Right lobe of liver (tissue), 6 donors: ENCODE measurements around the gene ZAR1. TPM values are rescaled to one million over a fixed set of nuclear protein-coding genes. Genes with fewer than 3 reads are reported as not detected.

Experiments used
- ATAC-seq, 4 donors: fragments of 200-7000 bp; cut with Tn5 transposase; one replicate each; pipeline ENCODE4 v1.9.1; 2020; ENCODE audit warnings: mild to moderate bottlenecking in 4 of 4, moderate library complexity in 4 of 4
- DNase-seq, 3 donors: peaks; one replicate each; pipeline ENCODE4 v3.0.0-alpha.2; 2020
- H3K27ac ChIP-seq, 3 donors: fragments of 200-600 bp; one replicate each; pipeline ENCODE4 v1.8.0; 2022
- H3K27me3 ChIP-seq, 2 donors: fragments of 200-600 bp; one replicate each; pipeline ENCODE4 v1.8.0; 2022
- H3K36me3 ChIP-seq, 4 donors: fragments of 200-600 bp; sonication (generic) in 1 of 4; one replicate each; pipeline versions ENCODE4 v1.5.1 to v1.8.0; 2017 to 2022; ENCODE audit warnings: control low read depth in 1 of 4
- H3K4me1 ChIP-seq, 4 donors: fragments of 200-600 bp; sonication (generic) in 1 of 4; one replicate each; pipeline versions ENCODE4 v1.5.1 to v1.8.0; 2017 to 2022; ENCODE audit warnings: control low read depth in 1 of 4
- H3K4me3 ChIP-seq, 3 donors: fragments of 200-600 bp; one replicate each; pipeline ENCODE4 v1.8.0; 2022
- H3K9me3 ChIP-seq, 4 donors: fragments of 200-600 bp; sonication (generic) in 1 of 4; one replicate each; pipeline versions ENCODE4 v1.5.1 to v1.8.0; 2017 to 2022; ENCODE audit warnings: control low read depth in 1 of 4
- CTCF ChIP-seq, 4 donors: fragments of 200-600 bp in 3 of 4; fragments of 450-650 bp in 1 of 4; IDR thresholded peaks; one replicate each; pipeline versions ENCODE4 v1.5.1 to v1.8.0; 2016 to 2022; ENCODE audit warnings: antibody characterized with exemption in 4 of 4, mild to moderate bottlenecking in 2 of 4
- POLR2A ChIP-seq: fragments of 450-650 bp; IDR thresholded peaks from one replicate; pipeline ENCODE4 v1.6.1; 2017; ENCODE audit warnings: antibody characterized with exemption, mild to moderate bottlenecking
- WGBS: methylation state at CpG from one replicate; pipeline ENCODE4 v1.1.6; 2018; ENCODE audit warnings: low coverage, low lambda C conversion rate; ENCODE audit not compliant: insufficient coverage; ENCODE audit errors: missing lambda C conversion rate; 5-methylcytosine and 5-hydroxymethylcytosine counted together
- intact Hi-C, 2 donors: fragments of 100-400 bp; cut with DNase I; formaldehyde crosslinking; loops; one replicate each; pipeline versions ENCODE4 v1.11.2 to v1.14.1; 2022
- total RNA-seq, 6 experiments: library from RNA; depleted of rRNA in 2 of 6; stranded (reverse); fragments of >200 nt in 2 of 6; fragmentation: NEBNext Ultra II Directional in 3 of 6; extraction: Animal tissue kit (Norgen Biotek cat#: 25700) in 3 of 6; gene quantifications; one replicate each; pipeline versions ENCODE4 v1.1.0 to v1.2.4, GENCODE V29; 2016 to 2023
- donor health status: DM: no; HTN: yes; CAD: no.
- donor health status: DM: no; HTN: no; CAD: no.
- donor health status: DM: no; HTN: no; CAD: no.
- donor health status: DM: no; HTN: yes; CAD: no.
- donor health status: DM: no; HTN: yes; CAD: no.

The ZAR1 gene
- total RNA-seq, 6 experiments from 2014 or later: not detected

DNA sequence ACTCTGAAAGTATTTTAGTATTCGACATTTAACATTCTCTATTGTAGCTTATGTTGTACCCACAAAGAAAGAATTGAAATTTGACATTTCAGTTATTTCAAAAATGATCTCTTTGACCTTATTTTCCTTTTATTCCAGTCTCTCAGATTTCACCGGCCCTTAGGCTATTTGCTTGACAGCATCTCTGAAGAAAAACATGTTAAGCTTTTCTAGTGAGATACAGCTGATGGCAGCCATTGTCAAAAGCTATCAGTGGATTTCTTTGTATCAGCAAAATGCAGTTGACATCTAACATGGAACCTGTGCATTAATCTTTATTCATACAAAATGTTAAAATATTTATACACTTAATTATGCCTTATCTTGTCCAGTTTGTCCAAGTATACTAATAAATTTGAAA lies 16.7 kb downstream of the ZAR1 start:
- TF ChIP-seq CTCF (IDR thresholded peaks at IDR 0.05) (no peak), POLR2A (no peak)
- H3K36me3 ChIP-seq: peaks cover 0 to 25% (median 8%) of the 10 kb centered on the region in 4 donors
- DNase-seq: no peak

GRCh38 chr4:48509543-48509942 lies 19.5 kb downstream of the ZAR1 start:
- intact Hi-C loops: no loop called here

More for the DNA sequence above, 16.7 kb downstream of the ZAR1 start:
- H3K9me3 ChIP-seq: no peaks in the 10 kb centered on the region
- H3K4me1 ChIP-seq: peaks cover 0 to 5% (median 0%) of the 10 kb centered on the region in 4 donors
- 94% methylated on average over 2 of the region's 2 CpGs for WGBS
- intact Hi-C loops: no loop called here
- H3K4me3 ChIP-seq: no peak overlapping the region
- H3K27me3 ChIP-seq: no peaks in the 10 kb centered on the region
- no peak overlapping the region for H3K27ac ChIP-seq
- ATAC-seq: no peak

DNA sequence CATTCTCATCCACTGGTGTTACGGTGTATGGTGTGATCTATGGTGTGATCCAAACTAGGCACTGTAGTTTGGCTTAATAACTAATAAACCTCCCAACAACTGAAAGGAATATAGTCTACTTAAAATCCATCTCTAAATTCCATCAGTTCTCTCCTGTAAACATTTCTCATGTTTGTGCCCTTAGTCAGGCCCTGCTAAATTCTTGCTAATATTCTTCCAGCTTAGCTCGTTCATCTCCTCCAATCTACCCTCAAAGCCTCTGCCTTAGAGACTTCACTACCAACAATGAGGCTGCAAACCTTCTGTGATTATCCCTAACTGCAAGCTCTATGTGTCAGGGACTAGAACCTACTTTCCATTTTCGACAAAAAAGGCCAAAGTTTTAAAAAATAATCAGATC lies 28.1 kb downstream of the ZAR1 start:
- no peak overlapping the region for H3K27ac ChIP-seq
- H3K36me3 ChIP-seq: peaks cover 0 to 66% (median 21%) of the 10 kb centered on the region in 4 donors
- no peak overlapping the region for H3K4me3 ChIP-seq
- 96% methylated on average over 3 of the region's 3 CpGs for WGBS
- H3K27me3 ChIP-seq: no peaks in the 10 kb centered on the region
- ATAC-seq (no peak), DNase-seq (no peak)
- H3K9me3 ChIP-seq: no peaks in the 10 kb centered on the region
- no peaks in the 10 kb centered on the region for H3K4me1 ChIP-seq
- TF ChIP-seq CTCF (IDR thresholded peaks at IDR 0.05): no peak
- no peak for TF ChIP-seq POLR2A
- intact Hi-C loops: no loop called here

More at GRCh38 chr4:48509543-48509942, 19.5 kb downstream of the ZAR1 start:
- Histone ChIP-seq H3K27me3 (no peaks in the 10 kb centered on the region), H3K4me1 (peaks cover 0 to 3% (median 0%) of the 10 kb centered on the region in 4 donors), H3K4me3 (no peak overlapping the region), H3K9me3 (no peaks in the 10 kb centered on the region), H3K27ac (no peak overlapping the region), H3K36me3 (peaks cover 0 to 50% (median 17%) of the 10 kb centered on the region in 4 donors)
- DNase-seq: no peak
- TF ChIP-seq CTCF (IDR thresholded peaks at IDR 0.05) (no peak), POLR2A (no peak)
- no peak for ATAC-seq

- H3K36me3 ChIP-seq: peaks cover 0 to 50% (median 29%) of the 10 kb centered on the region in 4 donors
- H3K27ac ChIP-seq: no peak overlapping the region
- no peaks in the 10 kb centered on the region for H3K27me3 ChIP-seq
- ATAC-seq: no peak
- no peak overlapping the region for H3K4me3 ChIP-seq
- intact Hi-C loops: no loop called here
- H3K9me3 ChIP-seq: no peaks in the 10 kb centered on the region
- TF ChIP-seq CTCF (IDR thresholded peaks at IDR 0.05) (no peak), POLR2A (no peak)
- H3K4me1 ChIP-seq: no peaks in the 10 kb centered on the region
- 83% methylated on average over 1 of the region's 1 CpG for WGBS
- DNase-seq: no peak
Observed at GRCh38 chr4:48526406-48526805, 36.4 kb downstream of the ZAR1 start.

DNA sequence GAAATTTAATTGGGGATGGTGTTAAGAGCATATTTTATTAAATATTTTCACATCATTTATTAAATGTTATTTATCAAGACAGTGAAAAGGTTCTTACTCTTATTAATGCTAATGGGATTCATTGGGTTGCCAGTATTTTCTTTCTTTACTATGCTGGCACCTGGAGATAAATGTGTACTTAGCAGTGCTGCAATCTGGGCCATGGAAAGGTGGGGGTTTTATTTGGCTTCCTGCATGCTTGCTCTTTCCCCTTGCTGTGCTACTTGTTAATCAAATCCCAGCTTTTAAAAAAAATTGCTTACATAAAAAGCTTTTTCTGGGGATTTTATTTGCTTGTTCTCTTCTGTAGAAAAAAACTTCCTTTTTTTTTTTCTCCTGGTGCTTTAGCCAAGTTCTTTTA lies 48.3 kb downstream of the ZAR1 start:
- Histone ChIP-seq H3K4me1 (peaks cover 0 to 24% (median 0%) of the 10 kb centered on the region in 4 donors), H3K9me3 (no peaks in the 10 kb centered on the region), H3K27ac (peak overlapping the region in 1 of 3 donors; percentile 10), H3K4me3 (no peak overlapping the region), H3K27me3 (no peaks in the 10 kb centered on the region), H3K36me3 (peaks cover 0 to 26% (median 7%) of the 10 kb centered on the region in 4 donors)
- TF ChIP-seq POLR2A (no peak), CTCF (IDR thresholded peaks at IDR 0.05) (no peak)
- DNase-seq: peak in 1 of 3 donors; percentile 67
- peak; percentile 95 to 97 (median 97) for ATAC-seq
- intact Hi-C loops: no loop called here
